SK-N-MC (cell line): ENCODE results near the gene BSCL2.
"Not testable (repeated sequence)": the region's sequence is repeated elsewhere in the genome, so short reads cannot be mapped to it uniquely, and the experiment has no call there.

Source experiments
- DNase-seq: peaks from one replicate; pipeline ENCODE4 v3.0.0-alpha.2; 2011; ENCODE audit warnings: low read depth, low spot score
- H3K27ac ChIP-seq: fragments of 200-600 bp; sonication (generic); 2 replicates; pipeline ENCODE4 v1.5.1; 2016; ENCODE audit warnings: mixed run types
- H3K36me3 ChIP-seq: fragments of 200-600 bp; sonication (generic); 2 replicates; pipeline ENCODE4 v1.6.1; 2017; ENCODE audit warnings: antibody characterized with exemption, low read length, mixed read lengths; ENCODE audit not compliant: insufficient read depth
- H3K4me3 ChIP-seq: fragments of 200-600 bp; sonication (generic); 2 replicates; pipeline ENCODE4 v1.5.1; 2016
- H3K9ac ChIP-seq: fragments of 200-600 bp; sonication (generic); 2 replicates; pipeline ENCODE4 v1.8.0; 2017; ENCODE audit warnings: mixed run types, mixed read lengths; ENCODE audit not compliant: insufficient read length
- H3K9me3 ChIP-seq: fragments of 200-600 bp; sonication (generic); 2 replicates; pipeline ENCODE4 v1.6.1; 2017; ENCODE audit warnings: low read depth, mild to moderate bottlenecking, antibody characterized with exemption, low read length, moderate library complexity, mixed read lengths
- EZH2 ChIP-seq: fragments of 200-600 bp; sonication (generic); IDR thresholded peaks from one replicate; pipeline ENCODE4 v1.6.1; 2017; ENCODE audit warnings: antibody characterized with exemption
- FOXP2 ChIP-seq: optimal IDR thresholded peaks from 2 replicates; pipeline ENCODE3; 2011; ENCODE audit warnings: mild to moderate bottlenecking, moderate library complexity; ENCODE audit not compliant: insufficient read depth; ENCODE audit errors: extremely low read length, control extremely low read depth
- POLR2AphosphoS5 ChIP-seq: IDR thresholded peaks from 2 replicates; pipeline ENCODE4 v1.6.1; 2012; ENCODE audit warnings: mild to moderate bottlenecking, low read depth, low read length, borderline replicate concordance

Gene BSCL2

DNA sequence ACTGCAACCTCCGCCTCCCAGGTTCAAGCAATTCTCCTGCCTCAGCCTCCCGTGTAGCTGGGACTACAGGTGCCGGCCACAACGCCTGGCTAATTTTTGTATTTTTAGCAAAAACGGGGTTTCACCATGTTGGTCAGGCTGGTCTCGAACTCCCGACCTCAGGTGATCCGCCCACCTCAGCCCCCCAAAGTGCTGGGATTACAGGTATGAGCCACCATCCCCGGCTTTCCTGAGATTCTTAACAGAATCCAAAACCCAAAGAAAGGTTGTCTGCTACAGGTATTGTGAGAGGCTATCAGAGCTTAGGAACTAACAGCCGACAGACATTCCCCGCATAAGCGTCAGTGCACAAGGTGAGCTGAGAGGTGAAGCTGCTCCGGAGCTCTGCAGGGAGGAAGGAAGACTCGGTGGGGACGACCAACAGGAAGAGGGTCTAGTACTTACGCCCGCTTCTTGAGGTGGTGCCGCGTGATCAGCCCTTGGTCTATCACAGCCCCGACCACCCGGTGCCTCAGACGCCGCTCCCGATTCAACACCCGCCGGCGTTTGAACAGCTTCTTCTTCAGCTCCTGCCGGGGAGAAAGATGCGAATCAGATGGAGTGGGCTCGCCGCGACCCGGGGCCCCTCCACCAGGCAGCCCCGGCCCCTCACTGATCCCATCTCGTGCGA is 42.7 kb downstream of the BSCL2 start:
- Histone ChIP-seq H3K9ac (peak overlapping the region; percentile 97), H3K9me3 (no peaks in the 10 kb centered on the region), H3K36me3 (peaks cover 25% of the 10 kb centered on the region), H3K4me3 (peak overlapping the region; percentile 92), H3K27ac (peak overlapping the region; percentile 78; the same call in 1 of the 2 replicates)
- TF ChIP-seq FOXP2 (no peak), POLR2AphosphoS5 (no peak), EZH2 (no peak)
- no peak for DNase-seq

DNA sequence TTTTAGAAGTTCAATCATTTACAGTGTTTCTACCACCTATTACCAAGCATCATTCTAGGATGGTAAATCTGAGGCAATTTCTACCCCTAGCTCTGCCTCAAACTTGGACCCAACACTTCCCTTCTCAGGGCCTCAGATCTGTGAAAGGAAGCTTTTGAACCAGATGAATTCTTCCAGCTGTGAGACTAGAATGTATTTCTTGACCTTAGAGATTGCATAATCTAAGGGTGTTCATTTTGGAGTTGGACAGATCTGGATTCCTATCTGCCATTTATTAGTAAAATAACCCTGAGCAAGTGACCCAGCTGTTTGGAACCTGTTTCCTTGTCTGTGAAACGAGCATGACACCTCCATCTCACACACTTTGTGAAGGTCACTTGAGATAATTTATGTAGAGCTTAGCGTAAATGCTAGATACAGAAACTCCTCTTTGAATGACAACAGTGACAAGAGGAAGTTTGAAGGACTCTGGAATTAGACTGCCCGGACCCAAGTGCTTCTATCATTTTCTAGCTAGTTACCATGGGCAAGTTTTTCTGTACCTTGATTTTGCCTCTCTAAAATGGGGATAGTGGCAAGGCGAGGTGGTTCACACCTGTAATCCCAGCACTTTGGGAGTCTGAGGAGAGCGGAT is 50.3 kb downstream of the BSCL2 start:
- no peak for TF ChIP-seq EZH2
- no peak for TF ChIP-seq POLR2AphosphoS5
- no peak overlapping the region for H3K4me3 ChIP-seq
- DNase-seq, result no peak

DNA sequence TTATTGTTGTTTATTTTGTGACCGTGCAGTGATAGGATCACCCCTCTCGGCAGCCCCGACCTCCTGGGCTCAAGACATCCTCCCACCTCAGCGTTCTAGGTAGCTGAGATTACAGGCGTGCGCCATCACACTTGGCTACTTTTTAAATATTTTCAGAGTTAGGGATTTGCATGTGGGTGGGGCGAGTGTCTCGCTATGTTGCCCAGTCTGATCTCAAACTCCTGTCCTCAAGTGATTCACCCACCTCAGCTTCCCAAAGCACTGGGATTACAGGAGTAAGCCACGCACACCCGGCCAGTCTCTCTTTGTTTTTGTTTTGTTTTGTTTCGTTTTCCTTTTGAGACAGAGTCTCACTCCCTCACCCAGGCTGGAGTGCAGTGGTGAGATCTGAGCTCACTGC is 52.9 kb downstream of the BSCL2 start:
- no peak overlapping the region for H3K4me3 ChIP-seq
- peaks cover 5% of the 10 kb centered on the region; the same call in 1 of the 2 replicates for H3K36me3 ChIP-seq
- TF ChIP-seq FOXP2 (no peak), POLR2AphosphoS5 (no peak), EZH2 (no peak)
- no peak overlapping the region for H3K27ac ChIP-seq
- H3K9me3 ChIP-seq, result no peaks in the 10 kb centered on the region
- H3K9ac ChIP-seq, result no peak overlapping the region
- DNase-seq, result no peak

More for the DNA sequence above, 50.3 kb downstream of the BSCL2 start:
- Histone ChIP-seq H3K36me3 (no peaks in the 10 kb centered on the region), H3K9ac (peak overlapping the region; percentile 3), H3K27ac (no peak overlapping the region), H3K9me3 (no peaks in the 10 kb centered on the region)

DNA sequence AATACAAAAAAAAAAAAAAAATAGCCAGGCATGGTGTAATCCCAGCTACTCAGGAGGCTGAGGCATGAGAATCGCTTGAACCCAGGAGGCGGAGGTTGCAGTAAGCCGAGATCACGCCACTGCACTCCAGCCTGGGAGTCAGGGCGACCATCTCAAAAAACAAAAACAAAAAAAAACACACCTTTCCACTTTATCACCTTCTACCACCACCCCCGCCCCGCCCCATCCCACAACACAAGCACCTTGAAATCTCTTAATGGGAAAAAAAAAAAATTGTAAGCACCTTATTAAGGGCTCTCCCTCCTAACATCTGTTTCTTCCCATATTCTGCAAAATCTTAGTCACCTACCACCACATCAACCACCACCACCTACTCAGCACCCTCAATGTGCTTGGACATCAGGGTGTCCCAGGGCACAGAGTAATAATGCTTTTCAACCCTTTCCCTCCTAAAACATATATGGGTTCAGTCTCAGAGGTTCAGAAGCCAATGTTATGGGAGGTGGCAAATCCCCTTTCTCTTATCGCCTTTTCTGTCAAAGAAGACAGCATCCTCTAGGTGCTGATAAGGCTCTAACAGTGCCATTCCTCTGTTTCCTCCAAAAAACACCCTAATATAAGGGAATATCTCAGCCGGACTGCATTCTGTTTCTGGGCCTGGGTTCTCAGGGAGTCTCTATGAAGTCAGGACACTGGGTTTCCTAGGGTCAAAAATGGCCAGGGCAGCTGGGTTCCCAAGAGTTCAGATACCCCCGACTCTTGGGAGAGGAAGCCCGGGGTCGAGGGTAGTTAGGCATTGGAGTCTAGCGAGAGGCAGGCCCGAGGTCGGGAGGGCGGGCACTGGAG is 54.8 kb downstream of the BSCL2 start:
- H3K9me3 ChIP-seq, result no peaks in the 10 kb centered on the region
- peak overlapping the region; percentile 83 for H3K27ac ChIP-seq
- H3K4me3 ChIP-seq, result peak overlapping the region; percentile 95
- peaks cover 14% of the 10 kb centered on the region; the same call in 1 of the 2 replicates for H3K36me3 ChIP-seq
- no peak for DNase-seq
- H3K9ac ChIP-seq, result peak overlapping the region; percentile 92
- TF ChIP-seq EZH2 (no peak), POLR2AphosphoS5 (no peak), FOXP2 (no peak)

DNA sequence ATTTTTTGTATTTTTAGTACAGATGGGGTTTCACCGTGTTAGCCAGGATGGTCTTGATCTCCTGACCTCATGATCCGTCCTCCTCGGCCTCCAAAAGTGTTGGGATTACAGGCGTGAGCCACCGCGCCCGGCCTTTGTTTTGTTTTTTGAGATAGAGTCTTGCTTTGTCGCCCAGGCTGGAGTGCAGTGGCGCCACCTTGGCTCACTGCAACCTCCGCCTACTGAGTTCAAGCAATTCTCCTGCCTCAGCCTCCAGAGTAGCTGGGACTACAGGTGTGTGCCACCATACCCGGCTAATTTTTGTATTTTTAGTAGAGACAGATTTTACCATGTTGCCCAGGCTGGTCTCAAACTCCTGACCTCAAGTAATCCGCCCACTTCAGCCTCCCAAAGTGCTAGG is 56.9 kb downstream of the BSCL2 start:
- peaks cover 14% of the 10 kb centered on the region; the same call in 1 of the 2 replicates for H3K36me3 ChIP-seq
- not testable (repeated sequence) for H3K9me3 ChIP-seq, H3K27ac ChIP-seq, H3K9ac ChIP-seq, DNase-seq, H3K4me3 ChIP-seq

DNA sequence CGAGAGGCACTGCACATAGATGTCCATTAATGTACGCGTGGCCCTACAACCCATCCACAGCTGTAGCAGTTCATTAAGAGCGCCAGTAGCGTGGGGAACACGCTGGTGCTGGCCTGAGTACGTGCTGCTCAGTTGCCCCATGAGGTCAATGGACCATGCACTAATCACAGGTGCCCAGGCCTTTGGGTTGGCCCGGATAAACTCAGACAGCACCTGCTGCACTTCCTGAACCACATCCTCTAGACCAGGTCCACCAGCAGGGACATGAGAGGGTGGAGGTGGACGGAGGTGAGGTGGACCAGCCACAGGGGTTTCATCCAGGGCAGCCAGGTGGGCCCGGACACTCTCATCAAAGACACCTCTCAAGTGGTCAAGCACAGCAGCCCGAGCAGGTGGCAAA is 57.7 kb downstream of the BSCL2 start:
- no peaks in the 10 kb centered on the region for H3K9me3 ChIP-seq
- DNase-seq, result no peak
- H3K9ac ChIP-seq, result no peak overlapping the region
- no peak overlapping the region for H3K4me3 ChIP-seq
- peaks cover 16% of the 10 kb centered on the region; the same call in 1 of the 2 replicates for H3K36me3 ChIP-seq
- no peak overlapping the region for H3K27ac ChIP-seq
- no peak for TF ChIP-seq POLR2AphosphoS5
- no peak for TF ChIP-seq EZH2
- TF ChIP-seq FOXP2, result no peak

DNA sequence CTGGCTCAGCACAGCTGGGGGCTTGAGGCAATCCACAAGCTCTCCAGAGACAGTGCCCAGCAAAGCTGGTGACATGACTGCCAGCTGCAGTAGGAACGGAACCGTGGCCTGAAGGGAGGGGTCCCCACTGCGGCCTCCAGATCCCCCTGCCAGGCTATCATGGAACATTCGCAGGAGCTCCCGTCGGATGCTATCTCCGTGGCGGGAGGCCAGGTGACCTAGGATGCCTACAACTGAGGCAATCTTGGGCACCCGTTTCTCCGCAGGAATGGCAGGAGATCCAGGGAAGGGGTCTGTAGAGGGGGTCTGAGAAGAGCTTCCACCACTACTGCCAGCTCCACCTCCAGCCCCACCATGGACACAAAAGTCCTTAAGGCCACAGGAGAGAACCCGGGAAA is 58.3 kb downstream of the BSCL2 start:
- no peak overlapping the region for H3K4me3 ChIP-seq
- no peaks in the 10 kb centered on the region for H3K9me3 ChIP-seq
- peaks cover 21% of the 10 kb centered on the region; the same call in 1 of the 2 replicates for H3K36me3 ChIP-seq
- DNase-seq, result no peak
- TF ChIP-seq EZH2, result no peak
- no peak for TF ChIP-seq FOXP2
- TF ChIP-seq POLR2AphosphoS5, result no peak; the same call in 1 of the 2 replicates
- no peak overlapping the region for H3K27ac ChIP-seq
- no peak overlapping the region for H3K9ac ChIP-seq

DNA sequence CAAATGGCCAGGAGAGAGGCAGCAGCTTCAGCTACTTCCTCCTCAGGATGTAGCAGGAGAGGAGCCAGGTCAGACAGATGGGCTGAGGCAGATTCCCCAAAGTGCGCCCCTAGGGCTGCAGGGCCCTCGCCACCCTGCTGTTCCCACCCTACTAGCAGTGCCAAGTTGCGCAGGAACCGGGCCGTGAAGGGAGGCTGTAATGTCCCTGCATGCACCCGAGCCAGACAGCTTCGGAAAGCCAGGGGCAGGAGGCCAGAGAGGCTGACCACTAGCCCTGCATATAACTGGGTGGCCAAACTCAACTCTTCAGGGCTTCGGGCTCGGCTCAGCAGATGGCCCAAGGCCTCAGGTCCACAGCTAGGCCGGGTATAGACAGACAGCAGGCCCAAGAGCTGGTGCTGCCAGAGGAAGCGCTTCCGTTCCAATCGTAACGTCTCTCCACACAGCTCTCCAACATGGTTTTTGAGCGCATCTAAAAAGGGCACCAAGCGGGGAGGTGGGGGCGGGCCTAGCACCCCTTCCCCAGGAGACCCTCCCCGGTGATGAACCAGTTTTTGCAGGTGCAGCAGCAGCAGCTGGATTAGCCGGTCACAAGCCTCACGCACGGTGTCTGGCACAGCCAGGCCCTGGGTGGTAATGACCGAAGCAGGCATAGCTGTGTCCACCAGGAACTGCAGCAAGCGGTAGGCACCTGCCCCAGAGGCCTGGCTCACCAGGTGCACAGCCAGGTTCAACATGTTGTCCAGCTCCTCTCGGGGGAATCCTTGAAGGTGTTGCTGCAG is 58.8 kb downstream of the BSCL2 start:
- H3K27ac ChIP-seq, result no peak overlapping the region
- H3K9ac ChIP-seq, result no peak overlapping the region
- H3K4me3 ChIP-seq, result no peak overlapping the region
- H3K9me3 ChIP-seq, result no peaks in the 10 kb centered on the region
- TF ChIP-seq EZH2 (no peak), POLR2AphosphoS5 (no peak; the same call in 1 of the 2 replicates)
- DNase-seq, result no peak
- H3K36me3 ChIP-seq, result peaks cover 25% of the 10 kb centered on the region; the same call in 1 of the 2 replicates
